ENCODE measurements around the gene SYMPK.
A peak's percentile ranks its signal among the peaks of the same experiment; 100 is the strongest.

SYMPK gene

DNA sequence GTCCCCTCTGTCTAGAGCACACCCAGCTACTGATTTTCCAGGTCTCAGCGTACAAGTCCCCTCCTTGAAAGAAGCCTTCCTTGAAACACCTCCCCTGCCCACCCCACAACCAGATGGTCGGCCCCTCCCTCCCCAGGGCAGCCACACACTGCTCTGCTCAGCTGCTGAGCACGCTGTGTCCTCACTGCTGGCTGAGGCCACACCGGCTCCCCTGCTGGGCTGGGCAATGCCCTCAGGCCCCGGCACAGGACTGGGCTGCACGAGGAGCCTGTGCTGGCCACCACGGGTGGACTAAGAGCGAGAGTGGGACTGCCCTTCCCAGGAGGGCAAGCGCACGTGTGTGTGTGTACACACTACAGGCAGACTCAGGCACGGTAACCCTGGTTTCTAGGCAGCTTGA is 36.0 kb downstream of the SYMPK start:
- TF ChIP-seq, protein P1, sequence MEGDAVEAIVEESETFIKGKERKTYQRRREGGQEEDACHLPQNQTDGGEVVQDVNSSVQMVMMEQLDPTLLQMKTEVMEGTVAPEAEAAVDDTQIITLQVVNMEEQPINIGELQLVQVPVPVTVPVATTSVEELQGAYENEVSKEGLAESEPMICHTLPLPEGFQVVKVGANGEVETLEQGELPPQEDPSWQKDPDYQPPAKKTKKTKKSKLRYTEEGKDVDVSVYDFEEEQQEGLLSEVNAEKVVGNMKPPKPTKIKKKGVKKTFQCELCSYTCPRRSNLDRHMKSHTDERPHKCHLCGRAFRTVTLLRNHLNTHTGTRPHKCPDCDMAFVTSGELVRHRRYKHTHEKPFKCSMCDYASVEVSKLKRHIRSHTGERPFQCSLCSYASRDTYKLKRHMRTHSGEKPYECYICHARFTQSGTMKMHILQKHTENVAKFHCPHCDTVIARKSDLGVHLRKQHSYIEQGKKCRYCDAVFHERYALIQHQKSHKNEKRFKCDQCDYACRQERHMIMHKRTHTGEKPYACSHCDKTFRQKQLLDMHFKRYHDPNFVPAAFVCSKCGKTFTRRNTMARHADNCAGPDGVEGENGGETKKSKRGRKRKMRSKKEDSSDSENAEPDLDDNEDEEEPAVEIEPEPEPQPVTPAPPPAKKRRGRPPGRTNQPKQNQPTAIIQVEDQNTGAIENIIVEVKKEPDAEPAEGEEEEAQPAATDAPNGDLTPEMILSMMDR (IDR thresholded peaks at IDR 0.05; ENCODE audit: low read depth, low read length): no peak
- peak; percentile 75 for DNase-seq
- Histone ChIP-seq H3K9me3 (ENCODE audit: severe bottlenecking) (no peaks in the 10 kb centered on the region), H3K27ac (peak overlapping the region; percentile 56), H3K36me3 (peaks cover 77% of the 10 kb centered on the region), H3K4me3 (ENCODE audit: low read depth, low read length) (no peak overlapping the region), H3K27me3 (ENCODE audit: insufficient read depth, low read depth, severe bottlenecking) (no peaks in the 10 kb centered on the region)

GRCh38 chr19:45825917-45826893 is 36.7 kb downstream of the SYMPK start:
- H3K9me3 ChIP-seq (ENCODE audit: severe bottlenecking): no peaks in the 10 kb centered on the region
- DNase-seq: no peak
- TF ChIP-seq, protein P1 (IDR thresholded peaks at IDR 0.05; ENCODE audit: low read depth, low read length): no peak
- H3K36me3 ChIP-seq: peaks cover 80% of the 10 kb centered on the region
- no peaks in the 10 kb centered on the region for H3K27me3 ChIP-seq (ENCODE audit: insufficient read depth, low read depth, severe bottlenecking)
- H3K4me3 ChIP-seq (ENCODE audit: low read depth, low read length): no peak overlapping the region
- no peak overlapping the region for H3K27ac ChIP-seq

GRCh38 chr19:45825263-45825605 is 37.7 kb downstream of the SYMPK start:
- H3K36me3 ChIP-seq: peaks cover 83% of the 10 kb centered on the region
- no peak overlapping the region for H3K27ac ChIP-seq
- no peaks in the 10 kb centered on the region for H3K27me3 ChIP-seq (ENCODE audit: insufficient read depth, low read depth, severe bottlenecking)
- TF ChIP-seq, protein P1 (IDR thresholded peaks at IDR 0.05; ENCODE audit: low read depth, low read length): no peak
- DNase-seq: no peak
- H3K9me3 ChIP-seq (ENCODE audit: severe bottlenecking): no peaks in the 10 kb centered on the region
- H3K4me3 ChIP-seq (ENCODE audit: low read depth, low read length): no peak overlapping the region

DNA sequence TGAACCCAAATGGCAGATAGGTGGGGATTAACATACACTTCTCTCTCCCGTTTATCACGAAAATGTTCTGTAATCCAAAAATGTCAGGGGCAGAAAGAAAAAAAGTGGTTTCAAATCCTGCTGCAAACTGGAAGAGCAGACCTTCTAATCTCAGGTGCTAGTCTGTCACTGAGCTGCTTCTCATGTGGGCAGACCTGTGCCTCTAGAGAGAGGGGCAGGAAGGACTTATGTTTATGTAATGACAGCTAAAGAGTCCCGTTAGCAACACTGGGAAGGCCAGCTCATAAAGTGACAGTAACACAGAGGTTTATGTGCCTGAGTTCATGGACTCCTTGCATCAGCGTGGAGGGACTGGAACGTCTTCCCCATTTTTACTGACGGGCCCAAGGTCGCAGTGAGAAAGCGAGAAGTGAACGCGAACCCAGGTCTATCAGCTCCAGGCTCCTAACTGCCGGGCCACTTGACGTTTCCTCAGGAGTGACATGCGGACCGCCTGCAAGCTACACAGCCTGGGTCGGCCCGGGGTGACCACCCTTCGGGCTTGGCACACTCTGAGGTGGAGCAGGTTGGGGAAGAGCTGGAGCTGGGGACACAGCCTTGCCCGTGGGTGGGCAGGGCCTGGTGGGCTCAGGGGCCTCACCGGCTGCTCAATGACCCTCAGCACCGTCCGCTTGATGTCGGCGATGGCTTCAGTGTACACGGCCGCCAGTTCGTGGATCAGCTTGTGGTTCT is 38.2 kb downstream of the SYMPK start:
- H3K27me3 ChIP-seq (ENCODE audit: insufficient read depth, low read depth, severe bottlenecking): no peaks in the 10 kb centered on the region
- TF ChIP-seq, protein P1 (IDR thresholded peaks at IDR 0.05; ENCODE audit: low read depth, low read length): no peak
- no peak overlapping the region for H3K4me3 ChIP-seq (ENCODE audit: low read depth, low read length)
- H3K27ac ChIP-seq: no peak overlapping the region
- peaks cover 80% of the 10 kb centered on the region for H3K36me3 ChIP-seq
- no peak for DNase-seq
- H3K9me3 ChIP-seq (ENCODE audit: severe bottlenecking): no peaks in the 10 kb centered on the region

GRCh38 chr19:45824041-45824471 is 38.9 kb downstream of the SYMPK start:
- Histone ChIP-seq H3K36me3 (peaks cover 75% of the 10 kb centered on the region), H3K27me3 (ENCODE audit: insufficient read depth, low read depth, severe bottlenecking) (no peaks in the 10 kb centered on the region), H3K27ac (no peak overlapping the region), H3K9me3 (ENCODE audit: severe bottlenecking) (no peaks in the 10 kb centered on the region), H3K4me3 (ENCODE audit: low read depth, low read length) (no peak overlapping the region)
- no peak for DNase-seq
- TF ChIP-seq, protein P1 (IDR thresholded peaks at IDR 0.05; ENCODE audit: low read depth, low read length): no peak
